ENCODE results near the gene SOWAHB. TPM values are rescaled to one million over a fixed set of nuclear protein-coding genes. Genes with fewer than 3 reads are reported as not detected.

Gene SOWAHB
- total and polyA plus RNA-seq, 2 of the 8 experiments (the other 6 are each of a cell fraction or from before 2014, with no cell fraction given) = 0.15 to 0.65 TPM

DNA sequence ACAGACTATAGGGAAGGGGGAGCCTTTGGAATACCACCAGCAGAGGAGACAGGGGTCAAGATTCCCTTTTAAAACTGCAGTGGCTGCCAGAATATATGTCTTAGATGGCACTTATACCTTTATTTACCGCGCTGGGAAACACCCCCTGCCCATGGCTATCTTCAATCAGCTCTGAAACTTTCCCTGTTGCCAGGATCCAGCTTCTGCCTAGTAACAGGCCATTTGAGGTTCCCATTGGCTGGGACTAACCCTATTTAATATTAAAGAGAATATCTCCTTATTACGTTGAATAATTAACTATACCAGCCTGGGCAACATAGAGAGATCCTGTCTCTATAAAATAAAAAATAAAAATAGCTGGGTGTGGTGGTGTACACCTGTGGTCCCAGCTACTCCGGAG lies 23.8 kb downstream of the SOWAHB start:
- no peak overlapping the region for H4K8ac ChIP-seq (ENCODE audit: extremely low read depth, insufficient read depth, low read length)
- peaks cover 0 to 4% (median 1%) of the 10 kb centered on the region in 4 experiments; a peak in 3 of 7 replicates for H3K4me1 ChIP-seq (replicated peaks in 1 of 4; ENCODE audit: control insufficient read depth in 3 of 4, insufficient read depth in 4 of 4, low read length in 3 of 4)
- no peak for FAIRE-seq
- no peak overlapping the region for H2BK5ac ChIP-seq (ENCODE audit: low read depth, low read length)
- no peak overlapping the region for H2AK5ac ChIP-seq (ENCODE audit: low read depth, low read length)
- no peak overlapping the region for H3K14ac ChIP-seq (ENCODE audit: insufficient read length)
- H4K20me1 ChIP-seq (replicated peaks in 1 of 2; ENCODE audit: control insufficient read depth in 1 of 2, insufficient read depth in 2 of 2, low read length in 2 of 2) = no peaks in the 10 kb centered on the region
- H3K4me2 ChIP-seq (ENCODE audit: insufficient read depth in 1 of 2, low read depth in 2 of 2, low read length in 2 of 2) = no peak overlapping the region
- no peak overlapping the region for H2BK12ac ChIP-seq (ENCODE audit: low read depth, low read length)
- no peaks in the 10 kb centered on the region for H3K79me2 ChIP-seq (ENCODE audit: control insufficient read depth in 1 of 2, insufficient read depth in 2 of 2, low read length in 2 of 2)
- ChIA-PET CTCF (ENCODE audit: partially characterized antibody) (interaction anchor here (1.0 to 2.6 kb wide), 5 partner anchors 10 to 116 kb away, joined by 3 to 11 read pairs (median 3); no protein-coding TSS in a partner anchor), POLR2A (ENCODE audit: partially characterized antibody) (no interaction called here)
- H3K4ac ChIP-seq (replicated peaks; ENCODE audit: insufficient read length, low read depth, low read length) = no peak overlapping the region
- no peak overlapping the region for H4K5ac ChIP-seq (ENCODE audit: insufficient read length, low read depth, low read length)
- H3K27me3 ChIP-seq (replicated peaks in 1 of 4; ENCODE audit: control insufficient read depth in 3 of 4, extremely low read depth in 1 of 4, insufficient read depth in 3 of 4, low read length in 3 of 4) = no peaks in the 10 kb centered on the region
- no peak overlapping the region for H2BK120ac ChIP-seq (replicated peaks; ENCODE audit: low read depth, low read length)
- H4K91ac ChIP-seq (replicated peaks; ENCODE audit: insufficient read length, low read length) = no peak overlapping the region
- no peak overlapping the region for H2BK15ac ChIP-seq (ENCODE audit: low read length)
- no peaks in the 10 kb centered on the region for H3K9me3 ChIP-seq (ENCODE audit: insufficient read depth in 2 of 2, low read depth in 1 of 2, low read length in 1 of 2)
- H3K9ac ChIP-seq (replicated peaks in 1 of 4; ENCODE audit: extremely low read depth in 1 of 4, low read depth in 3 of 4, low read length in 3 of 4) = no peak overlapping the region
- DNase-seq (ENCODE audit: low read depth in 1 of 2, low spot score in 2 of 2) = no peak
- H3K36me3 ChIP-seq (ENCODE audit: control insufficient read depth in 2 of 4, insufficient read depth in 4 of 4, low read length in 3 of 4) = no peaks in the 10 kb centered on the region
- no peak overlapping the region for H3K23ac ChIP-seq (ENCODE audit: insufficient read length)
- H3K23me2 ChIP-seq (ENCODE audit: low read depth, low read length) = no peaks in the 10 kb centered on the region
- H3K4me3 ChIP-seq (ENCODE audit: extremely low read depth in 1 of 4, insufficient read depth in 2 of 4, low read depth in 3 of 4, low read length in 4 of 4) = no peak overlapping the region
- H3K27ac ChIP-seq (ENCODE audit: low read depth, low read length) = no peak overlapping the region
- no peaks in the 10 kb centered on the region for H3K79me1 ChIP-seq (ENCODE audit: low read depth, low read length)
- H3K18ac ChIP-seq (ENCODE audit: extremely low read depth, low read length) = no peak overlapping the region
- H2BK20ac ChIP-seq (ENCODE audit: low read length) = no peak overlapping the region
- no peak overlapping the region for H2AFZ ChIP-seq (ENCODE audit: low read length)
- no peak overlapping the region for H3K56ac ChIP-seq (replicated peaks; ENCODE audit: insufficient read length, low read depth, low read length)
- WGBS, 2 experiments (ENCODE audit: extremely low coverage in 1 of 2, insufficient coverage in 1 of 2, insufficient read length in 1 of 2, insufficient replicate concordance in 2 of 2, low coverage in 1 of 2, low lambda C conversion rate in 2 of 2, missing lambda C conversion rate in 1 of 2) = 96% methylated on average over 4 of the region's 4 CpGs; no CpG with 5 or more reads in 1 of the 2 experiments
- peak; percentile 93 for TF ChIP-seq RFX5 (IDR thresholded peaks at IDR 0.05; ENCODE audit: borderline replicate concordance, low read depth, low read length)
- TF ChIP-seq CBX5 (IDR thresholded peaks at IDR 0.05; ENCODE audit: low read depth, low read length) = no peak
- no peak for TF ChIP-seq CTBP2 (IDR thresholded peaks at IDR 0.05; ENCODE audit: borderline replicate concordance, insufficient read depth, insufficient read length, low read length)
- no peak for TF ChIP-seq CHD1 (IDR thresholded peaks at IDR 0.05; ENCODE audit: low read depth, low read length)
- TF ChIP-seq, protein P1, sequence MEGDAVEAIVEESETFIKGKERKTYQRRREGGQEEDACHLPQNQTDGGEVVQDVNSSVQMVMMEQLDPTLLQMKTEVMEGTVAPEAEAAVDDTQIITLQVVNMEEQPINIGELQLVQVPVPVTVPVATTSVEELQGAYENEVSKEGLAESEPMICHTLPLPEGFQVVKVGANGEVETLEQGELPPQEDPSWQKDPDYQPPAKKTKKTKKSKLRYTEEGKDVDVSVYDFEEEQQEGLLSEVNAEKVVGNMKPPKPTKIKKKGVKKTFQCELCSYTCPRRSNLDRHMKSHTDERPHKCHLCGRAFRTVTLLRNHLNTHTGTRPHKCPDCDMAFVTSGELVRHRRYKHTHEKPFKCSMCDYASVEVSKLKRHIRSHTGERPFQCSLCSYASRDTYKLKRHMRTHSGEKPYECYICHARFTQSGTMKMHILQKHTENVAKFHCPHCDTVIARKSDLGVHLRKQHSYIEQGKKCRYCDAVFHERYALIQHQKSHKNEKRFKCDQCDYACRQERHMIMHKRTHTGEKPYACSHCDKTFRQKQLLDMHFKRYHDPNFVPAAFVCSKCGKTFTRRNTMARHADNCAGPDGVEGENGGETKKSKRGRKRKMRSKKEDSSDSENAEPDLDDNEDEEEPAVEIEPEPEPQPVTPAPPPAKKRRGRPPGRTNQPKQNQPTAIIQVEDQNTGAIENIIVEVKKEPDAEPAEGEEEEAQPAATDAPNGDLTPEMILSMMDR (IDR thresholded peaks at IDR 0.05; ENCODE audit: control extremely low read depth in 1 of 3, insufficient read depth in 1 of 3, low read depth in 1 of 3, low read length in 3 of 3) = no peak
- no peak for TF ChIP-seq TCF12 (IDR thresholded peaks at IDR 0.05; ENCODE audit: low read depth, low read length)
- TF ChIP-seq, protein P2, sequence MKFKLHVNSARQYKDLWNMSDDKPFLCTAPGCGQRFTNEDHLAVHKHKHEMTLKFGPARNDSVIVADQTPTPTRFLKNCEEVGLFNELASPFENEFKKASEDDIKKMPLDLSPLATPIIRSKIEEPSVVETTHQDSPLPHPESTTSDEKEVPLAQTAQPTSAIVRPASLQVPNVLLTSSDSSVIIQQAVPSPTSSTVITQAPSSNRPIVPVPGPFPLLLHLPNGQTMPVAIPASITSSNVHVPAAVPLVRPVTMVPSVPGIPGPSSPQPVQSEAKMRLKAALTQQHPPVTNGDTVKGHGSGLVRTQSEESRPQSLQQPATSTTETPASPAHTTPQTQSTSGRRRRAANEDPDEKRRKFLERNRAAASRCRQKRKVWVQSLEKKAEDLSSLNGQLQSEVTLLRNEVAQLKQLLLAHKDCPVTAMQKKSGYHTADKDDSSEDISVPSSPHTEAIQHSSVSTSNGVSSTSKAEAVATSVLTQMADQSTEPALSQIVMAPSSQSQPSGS (IDR thresholded peaks at IDR 0.05; ENCODE audit: low read length) = no peak
- no peak for TF ChIP-seq YY1 (IDR thresholded peaks at IDR 0.05; ENCODE audit: low read depth, low read length)

Data from H1 (cell line).